ENCODE measurements around the gene RUNX3. TPM values are rescaled to one million over a fixed set of nuclear protein-coding genes. Genes with fewer than 3 reads are reported as not detected.

Gene RUNX3
- total and polyA plus RNA-seq, 2 of the 8 experiments (the other 6 are each of a cell fraction or from before 2014, with no cell fraction given), result 0.62 to 0.82 TPM

DNA sequence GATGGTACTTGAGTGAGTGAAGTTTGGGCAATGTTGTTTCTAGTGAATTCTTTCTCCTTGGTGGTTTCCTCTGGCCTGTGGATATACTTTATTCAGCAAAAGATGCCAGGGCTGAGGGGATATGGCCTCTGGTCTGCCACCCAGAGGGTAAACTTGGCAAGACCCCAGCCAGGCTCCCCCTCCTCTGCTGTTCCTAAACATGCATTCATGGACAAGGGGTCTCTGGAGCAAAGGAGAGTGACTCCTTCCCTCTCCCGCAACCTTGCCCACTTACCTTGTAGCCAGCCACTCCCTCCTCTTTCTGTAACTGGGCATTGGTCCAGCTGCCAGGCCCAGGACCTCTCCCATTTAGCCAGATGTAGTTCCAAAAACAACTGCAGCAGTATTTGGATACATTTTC lies 43.8 kb downstream of the RUNX3 start:
- H3K4me1 ChIP-seq (replicated peaks in 1 of 4; ENCODE audit: control insufficient read depth in 3 of 4, insufficient read depth in 4 of 4, low read length in 3 of 4), result no peaks in the 10 kb centered on the region
- no peaks in the 10 kb centered on the region for H3K23me2 ChIP-seq (ENCODE audit: low read depth, low read length)
- no peaks in the 10 kb centered on the region for H3K36me3 ChIP-seq (ENCODE audit: control insufficient read depth in 2 of 4, insufficient read depth in 4 of 4, low read length in 3 of 4)
- no peak overlapping the region for H2BK120ac ChIP-seq (replicated peaks; ENCODE audit: low read depth, low read length)
- H2AFZ ChIP-seq (ENCODE audit: low read length), result no peak overlapping the region
- H3K14ac ChIP-seq (ENCODE audit: insufficient read length), result no peak overlapping the region
- no peaks in the 10 kb centered on the region for H4K20me1 ChIP-seq (replicated peaks in 1 of 2; ENCODE audit: control insufficient read depth in 1 of 2, insufficient read depth in 2 of 2, low read length in 2 of 2)
- H3K4me2 ChIP-seq (ENCODE audit: insufficient read depth in 1 of 2, low read depth in 2 of 2, low read length in 2 of 2), result no peak overlapping the region
- H3K27me3 ChIP-seq (replicated peaks in 1 of 4; ENCODE audit: control insufficient read depth in 3 of 4, extremely low read depth in 1 of 4, insufficient read depth in 3 of 4, low read length in 3 of 4), result peaks cover 0 to 1% (median 0%) of the 10 kb centered on the region in 4 experiments; a peak in 1 of 7 replicates
- no peak overlapping the region for H3K4me3 ChIP-seq (ENCODE audit: extremely low read depth in 1 of 4, insufficient read depth in 2 of 4, low read depth in 3 of 4, low read length in 4 of 4)
- no peaks in the 10 kb centered on the region for H3K79me2 ChIP-seq (ENCODE audit: control insufficient read depth in 1 of 2, insufficient read depth in 2 of 2, low read length in 2 of 2)
- peaks cover 0 to 6% of the 10 kb centered on the region in 2 experiments; a peak in 1 of 4 replicates for H3K9me3 ChIP-seq (ENCODE audit: insufficient read depth in 2 of 2, low read depth in 1 of 2, low read length in 1 of 2)
- H2BK5ac ChIP-seq (ENCODE audit: low read depth, low read length), result no peak overlapping the region
- H3K79me1 ChIP-seq (ENCODE audit: low read depth, low read length), result no peaks in the 10 kb centered on the region
- H3K23ac ChIP-seq (ENCODE audit: insufficient read length), result no peak overlapping the region
- no peak overlapping the region for H3K18ac ChIP-seq (ENCODE audit: extremely low read depth, low read length)
- H2BK15ac ChIP-seq (ENCODE audit: low read length), result no peak overlapping the region
- H2AK5ac ChIP-seq (ENCODE audit: low read depth, low read length), result no peak overlapping the region
- no peak overlapping the region for H4K91ac ChIP-seq (replicated peaks; ENCODE audit: insufficient read length, low read length)
- no peak overlapping the region for H2BK12ac ChIP-seq (ENCODE audit: low read depth, low read length)
- ChIA-PET POLR2A (ENCODE audit: partially characterized antibody) (interaction anchor here (1.0 kb wide), 1 partner anchor 23 kb away, joined by 3 read pairs; no protein-coding TSS in a partner anchor), CTCF (ENCODE audit: partially characterized antibody) (interaction anchor here (0.7 to 5.8 kb wide), 7 partner anchors 12 to 231 kb away, joined by 3 to 62 read pairs (median 3); no protein-coding TSS in a partner anchor)
- WGBS, 2 experiments (ENCODE audit: extremely low coverage in 1 of 2, insufficient coverage in 1 of 2, insufficient read length in 1 of 2, insufficient replicate concordance in 2 of 2, low coverage in 1 of 2, low lambda C conversion rate in 2 of 2, missing lambda C conversion rate in 1 of 2), result 92% methylated on average over 1 of the region's 1 CpG; no CpG with 5 or more reads in 1 of the 2 experiments
- no peak overlapping the region for H3K9ac ChIP-seq (replicated peaks in 1 of 4; ENCODE audit: extremely low read depth in 1 of 4, low read depth in 3 of 4, low read length in 3 of 4)
- no peak overlapping the region for H2BK20ac ChIP-seq (ENCODE audit: low read length)
- FAIRE-seq (no peak), DNase-seq (ENCODE audit: low read depth in 1 of 2, low spot score in 2 of 2) (peak in 1 of 2 experiments; percentile 35)
- no peak overlapping the region; the same call in 1 of the 2 replicates for H4K8ac ChIP-seq (ENCODE audit: extremely low read depth, insufficient read depth, low read length)
- H4K5ac ChIP-seq (ENCODE audit: insufficient read length, low read depth, low read length), result no peak overlapping the region
- no peak overlapping the region for H3K56ac ChIP-seq (replicated peaks; ENCODE audit: insufficient read length, low read depth, low read length)
- H3K4ac ChIP-seq (replicated peaks; ENCODE audit: insufficient read length, low read depth, low read length), result no peak overlapping the region
- H3K27ac ChIP-seq (ENCODE audit: low read depth, low read length), result no peak overlapping the region
- TF ChIP-seq TEAD4 (IDR thresholded peaks at IDR 0.05; ENCODE audit: low read depth, low read length) (no peak), SUZ12 (IDR thresholded peaks at IDR 0.05; ENCODE audit: low read length) (no peak), BACH1 (IDR thresholded peaks at IDR 0.05; ENCODE audit: low read length) (no peak), PHF8 (conservative IDR thresholded peaks at IDR 0.05; ENCODE audit: low read depth, low read length) (no peak), POLR2A (IDR thresholded peaks at IDR 0.05; ENCODE audit: control extremely low read depth in 1 of 2, low read depth in 2 of 2, low read length in 2 of 2) (no peak), RNF2 (IDR thresholded peaks at IDR 0.05; ENCODE audit: borderline replicate concordance, low read depth, low read length, missing control alignments, poor library complexity, severe bottlenecking) (no peak), CEBPB (IDR thresholded peaks at IDR 0.05; ENCODE audit: low read depth, low read length) (no peak), JUN (IDR thresholded peaks at IDR 0.05; ENCODE audit: low read depth, low read length) (no peak), RXRA (IDR thresholded peaks at IDR 0.05; ENCODE audit: insufficient read depth, low read depth, low read length) (no peak), GTF2F1 (IDR thresholded peaks at IDR 0.05; ENCODE audit: borderline replicate concordance, low read depth, low read length) (no peak), SIN3A (conservative IDR thresholded peaks at IDR 0.05 in 1 of 2, IDR thresholded peaks at IDR 0.05 in 1 of 2; ENCODE audit: low read depth in 1 of 2, low read length in 2 of 2) (no peak), SRF (IDR thresholded peaks at IDR 0.05; ENCODE audit: low read depth, low read length) (no peak), RBBP5 (IDR thresholded peaks at IDR 0.05; ENCODE audit: borderline replicate concordance, low read depth, low read length) (no peak), FOSL1 (IDR thresholded peaks at IDR 0.05; ENCODE audit: insufficient read depth, low read depth, low read length) (no peak), SP2 (IDR thresholded peaks at IDR 0.05; ENCODE audit: low read length) (no peak)

Measured in H1 (cell line).